Stimulated activated CD4-positive, alpha-beta T cell treated with anti-CD3 and anti-CD28 coated beads, Interleukin-15, amount 100 ng/mL, for 1 hour (primary cell): ENCODE measurements around the gene DNAH5.

Source experiments
- DNase-seq, 2 donors: peaks; one replicate each; pipeline ENCODE4 v3.0.0-alpha.2; 2020; ENCODE audit warnings: low read depth in 1 of 2, low spot score in 1 of 2

Gene DNAH5

DNA sequence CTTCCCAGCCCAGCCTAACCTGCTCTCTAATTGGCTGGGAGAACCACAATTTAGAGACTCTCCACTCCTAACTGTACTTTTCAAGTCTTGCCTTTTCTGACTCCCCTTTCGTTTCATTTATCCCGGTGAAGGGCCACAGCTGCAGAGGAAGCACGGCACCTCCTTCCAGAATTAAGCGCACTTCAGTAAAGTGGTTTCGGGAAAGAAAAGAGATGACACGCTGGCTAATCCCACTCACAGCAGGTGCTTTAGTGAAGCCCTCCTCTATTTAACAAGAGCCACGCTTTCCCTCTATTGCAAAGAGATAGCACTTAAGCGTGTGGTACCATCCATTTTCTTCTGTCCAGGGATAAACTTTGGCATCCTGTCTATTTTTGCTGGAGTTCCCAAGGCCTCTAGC is 4.8 kb downstream of the DNAH5 start:
- DNase-seq = no peak

- no peak for DNase-seq
Measured at GRCh38 chr5:13934921-13935320, 9.6 kb downstream of the DNAH5 start.

GRCh38 chr5:13934125-13934524 is 10.4 kb downstream of the DNAH5 start:
- no peak for DNase-seq

- DNase-seq = no peak
Measured at GRCh38 chr5:13932561-13932960, 11.9 kb downstream of the DNAH5 start.

DNA sequence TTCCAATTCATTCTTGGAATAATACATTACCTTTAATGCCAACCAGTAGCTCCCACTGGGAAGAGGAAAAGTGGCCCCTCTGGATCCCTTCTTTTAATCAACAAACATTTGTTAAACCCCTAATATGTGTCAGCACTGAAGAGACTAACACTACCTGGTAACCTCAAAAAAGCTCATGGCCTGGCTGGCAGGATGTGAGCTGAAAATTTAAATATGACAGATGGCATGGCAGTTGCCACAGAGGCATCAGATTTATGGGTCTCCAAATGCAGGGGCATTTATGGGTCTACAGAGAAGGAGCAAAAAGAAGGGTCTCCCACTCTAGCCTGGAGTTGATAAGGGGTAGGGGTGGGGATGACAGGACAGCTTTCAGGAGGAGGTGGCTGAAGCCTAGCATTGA is 12.5 kb downstream of the DNAH5 start:
- no peak for DNase-seq

DNA sequence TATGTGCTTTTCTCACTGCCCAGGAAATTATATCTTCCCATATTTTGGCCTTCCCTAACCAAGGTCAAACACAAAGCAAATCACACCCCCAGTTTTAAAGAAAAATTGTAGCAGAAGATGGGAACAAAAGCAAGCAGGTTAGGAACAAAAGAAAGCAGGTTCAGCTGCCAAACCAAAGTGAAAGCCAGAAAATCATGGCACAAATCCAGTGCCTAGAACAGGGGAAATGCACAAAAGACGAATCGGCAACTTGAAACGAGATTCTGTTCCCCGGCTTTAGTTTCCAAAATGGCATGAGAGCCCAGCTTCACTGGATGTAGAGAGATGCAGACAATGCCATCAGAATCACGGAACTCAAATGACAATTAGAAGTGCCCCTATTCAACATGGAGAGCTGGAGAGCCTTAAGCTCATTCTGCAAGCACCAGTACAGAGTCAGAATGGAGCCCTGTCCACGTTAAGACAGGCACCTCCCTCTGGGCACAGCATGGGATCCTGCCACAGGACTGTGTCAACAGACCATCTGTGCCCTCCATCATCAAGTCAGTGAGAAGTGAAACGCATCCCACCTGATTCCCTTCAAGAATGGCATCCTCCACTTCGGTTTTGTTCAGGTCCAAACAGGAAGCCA is 13.8 kb downstream of the DNAH5 start:
- DNase-seq = no peak

DNA sequence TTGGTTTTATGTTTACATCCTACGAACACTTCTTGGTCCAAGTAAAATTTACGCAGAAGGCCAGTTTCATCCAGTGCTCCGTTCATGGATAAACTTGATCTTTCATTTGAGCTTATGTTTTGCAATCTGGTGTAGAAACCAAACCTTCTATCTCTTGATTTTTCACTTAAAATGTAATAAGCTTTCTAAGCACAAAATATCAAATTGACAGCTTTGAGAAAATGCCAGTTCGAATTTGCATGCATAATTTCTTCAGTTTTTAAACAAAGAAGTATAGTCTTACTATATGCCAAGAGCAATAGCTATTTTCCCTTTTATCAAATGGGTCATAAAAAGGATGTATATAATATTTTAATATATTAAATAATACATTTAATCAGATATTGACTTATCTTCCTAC is 17.8 kb downstream of the DNAH5 start:
- DNase-seq = no peak

DNA sequence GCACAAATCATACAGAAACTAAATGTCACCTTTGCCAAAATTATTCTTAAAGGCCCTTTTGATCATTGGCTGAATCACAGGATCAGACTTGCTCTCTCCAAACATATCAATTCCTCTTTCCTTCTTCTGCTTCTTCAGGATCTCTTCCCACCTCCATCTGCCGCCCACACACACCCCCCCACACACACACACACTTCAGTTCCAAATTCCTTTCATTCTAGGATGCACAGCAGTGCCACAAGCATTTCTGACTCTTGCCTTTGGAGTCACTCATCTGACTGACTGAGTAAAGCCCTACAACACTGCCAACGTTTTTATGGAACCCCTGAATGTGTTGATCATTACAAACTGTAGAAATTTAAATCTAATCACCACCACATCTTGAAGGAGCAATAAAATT is 22.9 kb downstream of the DNAH5 start:
- no peak for DNase-seq

- no peak for DNase-seq
Measured at GRCh38 chr5:13919786-13920185, 24.7 kb downstream of the DNAH5 start.

GRCh38 chr5:13919087-13919486 is 25.4 kb downstream of the DNAH5 start:
- no peak for DNase-seq

- DNase-seq = no peak
Measured at GRCh38 chr5:13917061-13917460, 27.4 kb downstream of the DNAH5 start.

- DNase-seq = no peak
Measured at GRCh38 chr5:13913962-13914361, 30.5 kb downstream of the DNAH5 start.

GRCh38 chr5:13910637-13911288 is 33.7 kb downstream of the DNAH5 start:
- DNase-seq = no peak

- DNase-seq = no peak
Measured at GRCh38 chr5:13910201-13910600, 34.3 kb downstream of the DNAH5 start.

- no peak for DNase-seq
Measured at GRCh38 chr5:13909271-13909670, 35.2 kb downstream of the DNAH5 start.

- no peak for DNase-seq
Measured at GRCh38 chr5:13898569-13898968, 45.9 kb downstream of the DNAH5 start.

- DNase-seq = no peak
Measured at GRCh38 chr5:13878357-13878756, 66.1 kb downstream of the DNAH5 start.

DNA sequence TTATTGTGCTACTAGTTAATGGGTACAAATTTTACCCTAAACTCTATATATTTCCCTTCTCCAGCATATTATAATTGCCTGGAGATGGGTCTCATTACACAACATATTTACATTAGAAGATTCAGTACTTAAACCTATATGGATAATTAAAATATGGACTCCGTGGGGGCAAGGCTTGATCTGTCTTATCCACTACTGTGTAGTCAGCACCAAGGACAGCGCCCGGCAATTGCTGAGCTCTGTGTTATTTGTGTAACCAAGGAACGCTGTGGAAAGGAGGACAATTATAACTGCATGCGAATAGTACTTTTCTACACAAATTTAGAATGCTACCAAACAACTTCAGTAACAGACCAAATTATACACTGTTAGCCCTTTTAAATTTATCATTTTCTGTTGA is 77.7 kb downstream of the DNAH5 start:
- DNase-seq = no peak

GRCh38 chr5:13865312-13865711 is 79.2 kb downstream of the DNAH5 start:
- no peak for DNase-seq

GRCh38 chr5:13860146-13860545 is 84.3 kb downstream of the DNAH5 start:
- no peak for DNase-seq

DNA sequence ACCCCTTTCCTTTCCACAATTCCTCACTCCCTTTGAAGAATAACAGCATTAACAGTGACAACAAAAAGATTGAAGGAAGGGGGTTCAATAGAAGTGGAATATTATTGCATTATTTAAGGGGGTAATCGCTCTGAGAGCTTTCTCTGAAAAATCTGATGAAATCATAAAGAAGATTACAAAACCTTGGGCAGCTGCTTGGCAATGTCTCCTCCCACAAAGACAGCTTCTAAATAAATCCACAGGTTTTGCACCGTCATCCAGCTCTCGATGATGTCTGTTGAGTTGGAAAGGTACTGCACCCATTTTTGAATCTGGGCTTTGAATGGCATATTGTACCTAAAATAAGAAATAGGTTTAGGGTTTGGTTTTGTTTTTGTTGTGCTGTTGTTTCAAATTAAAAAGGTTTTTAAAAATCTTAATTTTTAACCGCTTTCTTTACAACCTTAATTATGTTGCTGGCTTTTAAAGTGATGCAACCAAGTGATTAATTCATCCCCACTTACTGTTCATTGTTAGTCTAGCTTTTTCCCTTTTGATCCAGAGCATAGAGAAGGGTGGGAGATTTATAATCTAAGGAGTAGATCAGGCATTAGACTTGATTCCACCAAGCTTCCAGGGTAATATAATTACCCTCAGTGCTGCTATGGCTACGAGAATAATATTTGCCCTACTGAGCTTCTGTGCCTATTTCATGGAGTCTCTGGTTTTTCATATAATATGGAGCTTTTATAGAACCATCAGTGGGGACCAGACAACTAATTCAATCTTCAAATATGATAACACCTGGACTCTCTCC is 85.0 kb downstream of the DNAH5 start:
- DNase-seq = no peak

GRCh38 chr5:13843175-13843846 is 101.2 kb downstream of the DNAH5 start:
- DNase-seq = no peak
